ENCODE data around the gene EDNRB.
"Not testable (repeated sequence)": the region's sequence is repeated elsewhere in the genome, so short reads cannot be mapped to it uniquely, and the experiment has no call there.

DNA sequence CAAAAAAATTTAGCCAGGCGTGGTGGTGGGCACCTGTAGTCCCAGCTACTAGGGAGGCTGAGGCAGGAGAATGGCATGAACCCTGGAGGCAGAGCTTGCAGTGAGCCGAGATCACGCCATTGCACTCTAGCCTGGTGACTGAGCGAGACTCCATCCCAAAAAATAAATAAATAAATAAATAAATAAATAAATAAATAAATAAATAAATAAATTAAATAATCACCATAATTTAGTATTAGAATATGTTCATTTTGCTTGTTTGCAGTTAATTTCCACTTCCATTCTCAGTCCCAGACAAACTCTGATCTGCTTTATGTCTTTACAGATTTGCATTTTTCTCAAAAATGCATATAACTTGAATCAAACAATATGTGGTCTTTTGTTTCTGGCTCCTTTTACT is 70.6 kb downstream of the EDNRB start:
- TF ChIP-seq HNF4G (IDR thresholded peaks at IDR 0.05); TAF1 (conservative IDR thresholded peaks at IDR 0.05); JUND (IDR thresholded peaks at IDR 0.05); RAD21 (IDR thresholded peaks at IDR 0.05); NR2F2 (IDR thresholded peaks at IDR 0.05); GABPA (IDR thresholded peaks at IDR 0.05 in 1 of 2, conservative IDR thresholded peaks at IDR 0.05 in 1 of 2): not testable (repeated sequence)
- TF ChIP-seq, protein P1, sequence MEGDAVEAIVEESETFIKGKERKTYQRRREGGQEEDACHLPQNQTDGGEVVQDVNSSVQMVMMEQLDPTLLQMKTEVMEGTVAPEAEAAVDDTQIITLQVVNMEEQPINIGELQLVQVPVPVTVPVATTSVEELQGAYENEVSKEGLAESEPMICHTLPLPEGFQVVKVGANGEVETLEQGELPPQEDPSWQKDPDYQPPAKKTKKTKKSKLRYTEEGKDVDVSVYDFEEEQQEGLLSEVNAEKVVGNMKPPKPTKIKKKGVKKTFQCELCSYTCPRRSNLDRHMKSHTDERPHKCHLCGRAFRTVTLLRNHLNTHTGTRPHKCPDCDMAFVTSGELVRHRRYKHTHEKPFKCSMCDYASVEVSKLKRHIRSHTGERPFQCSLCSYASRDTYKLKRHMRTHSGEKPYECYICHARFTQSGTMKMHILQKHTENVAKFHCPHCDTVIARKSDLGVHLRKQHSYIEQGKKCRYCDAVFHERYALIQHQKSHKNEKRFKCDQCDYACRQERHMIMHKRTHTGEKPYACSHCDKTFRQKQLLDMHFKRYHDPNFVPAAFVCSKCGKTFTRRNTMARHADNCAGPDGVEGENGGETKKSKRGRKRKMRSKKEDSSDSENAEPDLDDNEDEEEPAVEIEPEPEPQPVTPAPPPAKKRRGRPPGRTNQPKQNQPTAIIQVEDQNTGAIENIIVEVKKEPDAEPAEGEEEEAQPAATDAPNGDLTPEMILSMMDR (IDR thresholded peaks at IDR 0.05; ENCODE audit: low read depth, low read length, missing input control), result not testable (repeated sequence)
- TF ChIP-seq, protein P2, sequence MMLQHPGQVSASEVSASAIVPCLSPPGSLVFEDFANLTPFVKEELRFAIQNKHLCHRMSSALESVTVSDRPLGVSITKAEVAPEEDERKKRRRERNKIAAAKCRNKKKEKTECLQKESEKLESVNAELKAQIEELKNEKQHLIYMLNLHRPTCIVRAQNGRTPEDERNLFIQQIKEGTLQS (IDR thresholded peaks at IDR 0.05), result not testable (repeated sequence)
- TF ChIP-seq, protein P3, sequence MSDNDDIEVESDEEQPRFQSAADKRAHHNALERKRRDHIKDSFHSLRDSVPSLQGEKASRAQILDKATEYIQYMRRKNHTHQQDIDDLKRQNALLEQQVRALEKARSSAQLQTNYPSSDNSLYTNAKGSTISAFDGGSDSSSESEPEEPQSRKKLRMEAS (IDR thresholded peaks at IDR 0.05), result not testable (repeated sequence)

All from liver (tissue), 3 donors.